ENCODE measurements around the gene DAB2IP.

Gene DAB2IP

DNA sequence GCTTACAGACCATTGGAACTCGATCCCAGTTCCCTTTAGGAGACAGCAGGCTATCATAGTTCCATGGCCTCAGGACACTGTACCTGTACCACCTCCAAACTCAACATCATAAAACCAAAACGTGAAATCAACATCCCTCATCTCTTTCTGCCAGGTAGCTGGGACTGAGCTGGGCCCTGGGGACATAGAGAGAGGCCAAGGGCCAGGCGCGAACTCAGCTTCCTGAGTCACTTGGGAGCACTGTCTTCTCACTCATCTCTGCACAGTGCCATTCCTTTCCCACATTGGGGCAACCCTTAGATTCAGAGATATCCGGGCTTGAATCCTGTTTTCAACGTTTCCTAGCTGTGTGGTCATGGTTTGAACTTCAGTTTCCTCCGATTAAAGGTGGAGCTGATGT, 12.2 kb downstream of the DAB2IP start:
- DNase-seq (ENCODE audit: low read depth) = no peak

DNA sequence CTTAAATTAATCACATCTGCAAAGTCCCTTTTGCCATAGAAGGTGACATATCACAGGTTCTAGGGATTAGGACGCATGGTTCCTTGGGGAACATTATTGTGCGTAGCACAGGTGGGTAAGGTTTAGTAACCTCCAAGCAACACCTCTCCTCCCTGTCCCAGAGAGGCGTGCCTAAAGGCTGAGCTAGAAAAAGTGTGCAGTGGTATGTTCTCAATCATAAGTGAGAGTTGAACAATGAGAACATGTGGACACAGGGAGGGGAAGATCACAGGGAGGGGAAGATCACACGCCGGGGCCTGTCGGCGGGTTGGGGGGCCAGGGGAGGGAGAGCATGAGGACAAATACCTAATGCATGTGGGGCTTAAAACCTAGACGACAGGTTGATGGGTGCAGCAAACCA, 14.9 kb downstream of the DAB2IP start:
- DNase-seq (ENCODE audit: low read depth) = no peak

DNA sequence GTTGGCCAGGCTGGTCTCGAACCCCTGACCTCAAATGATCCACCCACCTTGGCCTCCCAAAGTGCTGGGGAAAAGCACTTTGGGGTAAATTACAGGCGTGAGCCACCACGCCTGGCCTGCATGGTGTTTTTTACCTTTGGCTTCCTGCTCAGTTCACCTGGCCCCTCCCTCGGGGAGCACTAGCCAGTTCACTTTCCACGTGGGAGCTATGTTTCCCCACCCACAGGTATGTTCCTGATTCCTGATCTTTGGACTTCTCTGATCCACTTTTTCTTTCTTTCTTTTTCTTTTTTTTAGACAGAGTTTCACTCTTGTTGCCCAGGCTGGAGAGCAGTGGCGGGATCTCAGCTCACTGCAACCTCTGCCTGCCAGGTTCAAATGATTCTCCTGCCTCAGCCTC, 15.8 kb downstream of the DAB2IP start:
- no peak for DNase-seq (ENCODE audit: low read depth)

DNA sequence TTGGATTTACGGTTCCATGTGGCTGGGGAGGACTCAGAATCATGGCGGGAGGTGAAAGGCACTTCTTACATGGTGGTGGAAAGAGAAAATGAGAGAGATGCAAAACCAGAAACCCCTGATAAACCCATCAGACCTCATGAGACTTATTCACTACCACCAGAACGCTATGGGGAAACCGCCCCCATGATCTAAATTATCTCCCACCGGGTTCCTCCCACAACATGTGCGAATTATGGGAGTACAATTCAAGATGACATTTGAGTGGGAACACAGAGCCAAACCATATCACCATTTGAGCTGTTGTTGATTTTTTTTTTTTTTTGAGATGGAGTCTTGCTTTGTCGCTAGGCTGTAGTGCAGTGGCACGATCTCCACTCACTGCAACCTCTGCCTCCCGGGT, 16.5 kb downstream of the DAB2IP start:
- DNase-seq (ENCODE audit: low read depth) = no peak

DNA sequence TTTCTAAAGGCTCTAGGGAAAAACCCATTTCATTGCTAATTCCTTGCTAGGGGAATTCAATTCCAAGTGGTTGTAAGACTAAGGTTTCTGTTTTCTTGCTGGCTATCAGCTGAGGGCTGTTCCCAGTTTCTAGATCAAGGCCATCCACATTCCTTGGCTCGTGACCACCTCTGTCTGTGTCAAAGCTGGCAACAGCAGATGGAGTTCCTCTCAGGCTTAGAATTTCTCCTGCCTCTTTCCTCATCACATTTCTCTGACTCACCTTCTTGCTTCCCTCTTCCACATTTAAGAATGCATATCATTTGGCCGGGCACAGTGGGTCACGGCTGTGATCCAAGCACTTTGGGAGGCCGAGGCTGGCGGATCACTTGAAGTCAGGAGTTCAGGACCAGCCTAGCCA, 19.0 kb downstream of the DAB2IP start:
- DNase-seq (ENCODE audit: low read depth) = no peak

DNA sequence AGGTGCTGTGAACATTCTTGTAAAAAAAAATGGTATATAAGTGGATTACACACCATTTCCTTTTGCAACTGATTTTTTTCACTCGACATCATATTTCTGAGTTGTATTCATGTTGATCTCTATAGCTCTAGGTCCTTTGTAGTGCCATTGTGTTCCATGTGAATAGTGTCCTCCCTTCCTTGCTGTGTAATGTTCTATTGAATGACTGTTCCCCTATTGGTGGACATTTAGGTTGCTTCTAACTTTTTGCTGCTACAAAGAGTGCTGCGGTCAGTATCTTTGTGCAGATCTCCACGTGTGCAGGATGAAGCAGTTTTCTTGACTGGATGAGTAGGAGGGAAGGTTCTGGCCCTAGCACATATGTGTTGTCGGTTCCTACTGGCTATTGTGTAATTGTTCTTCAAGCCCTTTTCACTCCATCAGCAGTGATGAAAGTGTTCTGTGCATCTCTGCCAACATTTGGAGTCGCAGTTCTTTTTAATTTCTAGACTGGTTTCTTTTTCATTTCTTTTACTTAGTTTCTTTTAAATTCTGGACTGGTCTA, 20.2 kb downstream of the DAB2IP start:
- no peak for DNase-seq (ENCODE audit: low read depth)

DNA sequence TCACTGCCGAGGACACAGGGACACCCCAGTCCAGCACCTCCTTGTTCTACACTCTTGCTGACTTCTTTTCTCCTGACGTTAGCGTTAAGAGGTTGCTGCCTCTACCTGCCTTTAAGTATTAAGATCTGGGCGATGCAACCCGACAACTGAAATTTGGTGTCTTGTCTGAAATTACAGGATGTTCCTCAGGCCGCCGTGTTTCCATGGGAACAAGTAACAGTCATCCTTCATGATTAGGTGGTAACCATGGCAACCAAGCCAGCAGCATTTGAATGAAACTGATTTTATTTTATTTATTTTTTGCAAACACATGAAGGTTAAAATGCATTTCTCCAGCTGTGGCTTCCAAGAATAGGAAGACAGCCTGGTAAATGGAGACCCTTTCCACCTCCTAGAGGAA, 20.8 kb downstream of the DAB2IP start:
- DNase-seq (ENCODE audit: low read depth) = no peak

DNA sequence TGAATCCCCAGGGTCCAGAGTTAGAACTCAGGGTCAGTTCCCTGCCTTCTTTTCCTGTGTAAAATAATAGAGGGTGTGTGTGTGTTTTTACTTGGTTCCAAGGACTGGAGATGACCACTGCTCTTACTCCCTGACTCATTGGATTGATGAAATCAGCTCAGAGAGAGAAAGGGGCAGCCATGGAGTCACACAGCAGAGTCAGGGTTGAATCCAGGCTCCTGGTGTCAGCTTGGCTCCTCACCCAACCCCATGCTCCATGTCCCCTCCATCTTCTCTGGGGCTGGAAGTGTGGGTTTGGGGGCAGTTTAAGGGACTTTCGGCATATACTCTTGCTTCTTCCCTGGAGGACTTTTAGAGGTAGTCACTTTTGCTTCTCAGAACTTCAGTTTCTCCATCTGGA, 21.6 kb downstream of the DAB2IP start:
- DNase-seq (ENCODE audit: low read depth) = no peak

DNA sequence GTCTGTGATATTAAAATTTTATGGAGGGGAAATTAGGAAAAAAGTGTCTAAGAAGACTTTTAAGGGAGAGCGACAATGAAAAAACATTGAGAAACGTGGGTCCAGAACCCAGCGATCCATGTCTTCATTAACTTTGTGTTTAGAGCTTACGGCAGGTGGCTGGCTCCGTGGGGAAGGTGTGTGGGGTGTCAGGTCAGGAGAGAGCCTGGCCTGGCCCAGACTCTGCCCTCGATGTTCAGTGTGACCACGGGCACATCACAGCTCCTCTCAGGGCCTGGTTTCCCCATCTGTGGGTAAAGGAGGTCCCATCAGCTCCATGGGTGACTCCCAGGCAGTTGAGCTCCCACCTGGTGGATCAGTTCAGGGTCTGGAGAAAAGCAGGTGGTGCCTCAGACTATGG, 22.1 kb downstream of the DAB2IP start:
- no peak for DNase-seq (ENCODE audit: low read depth)

DNA sequence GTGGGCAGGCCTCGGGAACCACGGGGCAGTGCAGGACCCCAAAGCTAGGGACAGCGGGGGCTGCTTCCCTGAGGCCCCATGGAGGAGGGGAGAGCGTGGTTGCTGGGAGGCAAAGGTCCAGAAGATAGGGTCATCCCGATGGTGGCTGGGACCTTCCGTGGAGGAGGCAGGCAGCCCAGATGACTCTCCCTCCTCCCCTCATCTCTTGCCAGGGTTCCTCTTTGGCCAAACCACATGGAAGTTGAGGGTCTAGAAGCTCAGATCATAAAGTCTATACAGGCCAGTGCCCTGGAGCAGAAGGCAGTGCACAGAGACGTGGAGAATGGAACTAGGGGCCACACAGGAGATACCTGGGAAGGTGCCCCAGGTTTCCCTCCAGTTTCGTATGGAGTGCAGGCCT, 22.6 kb downstream of the DAB2IP start:
- DNase-seq (ENCODE audit: low read depth) = no peak

DNA sequence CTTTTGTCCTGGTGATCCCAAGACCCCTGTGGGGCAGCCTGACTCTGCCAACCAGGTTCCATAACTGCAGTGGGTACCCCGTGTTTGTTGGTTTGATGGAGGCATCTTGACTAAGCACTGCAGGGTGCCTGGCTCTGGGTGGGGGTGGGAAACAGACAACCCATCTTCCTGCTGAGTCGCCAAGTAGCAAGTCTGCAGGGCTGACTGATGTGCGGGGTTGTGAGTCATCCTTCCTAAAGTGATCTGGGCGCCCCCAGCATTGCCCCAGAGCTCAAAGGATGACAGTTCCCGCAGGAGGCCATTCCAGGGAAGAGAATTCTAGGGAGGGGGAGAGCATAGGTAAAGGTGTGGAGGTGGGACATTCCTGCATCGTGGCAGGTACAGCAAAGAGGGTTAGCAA, 23.5 kb downstream of the DAB2IP start:
- no peak for DNase-seq (ENCODE audit: low read depth)

DNA sequence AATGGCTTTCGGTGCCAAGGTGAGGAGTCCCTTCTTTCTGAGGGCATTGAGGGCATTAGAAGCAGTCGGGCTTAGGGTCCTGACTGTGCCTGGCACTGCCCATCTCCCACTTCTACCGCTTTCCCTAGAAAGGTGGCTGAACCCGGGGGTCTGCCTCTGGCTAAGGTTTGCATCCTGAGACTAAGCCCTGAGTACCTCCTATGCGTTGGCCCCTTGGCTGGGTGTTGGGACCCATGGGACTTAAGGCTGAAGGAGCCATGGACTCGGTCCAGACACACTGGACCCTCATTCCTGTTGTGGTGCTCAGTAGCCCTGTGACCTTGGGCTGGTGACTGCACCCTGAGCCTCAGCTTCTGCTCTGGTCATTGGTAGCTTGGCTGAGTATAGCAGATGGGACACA, 23.9 kb downstream of the DAB2IP start:
- DNase-seq (ENCODE audit: low read depth) = no peak

DNA sequence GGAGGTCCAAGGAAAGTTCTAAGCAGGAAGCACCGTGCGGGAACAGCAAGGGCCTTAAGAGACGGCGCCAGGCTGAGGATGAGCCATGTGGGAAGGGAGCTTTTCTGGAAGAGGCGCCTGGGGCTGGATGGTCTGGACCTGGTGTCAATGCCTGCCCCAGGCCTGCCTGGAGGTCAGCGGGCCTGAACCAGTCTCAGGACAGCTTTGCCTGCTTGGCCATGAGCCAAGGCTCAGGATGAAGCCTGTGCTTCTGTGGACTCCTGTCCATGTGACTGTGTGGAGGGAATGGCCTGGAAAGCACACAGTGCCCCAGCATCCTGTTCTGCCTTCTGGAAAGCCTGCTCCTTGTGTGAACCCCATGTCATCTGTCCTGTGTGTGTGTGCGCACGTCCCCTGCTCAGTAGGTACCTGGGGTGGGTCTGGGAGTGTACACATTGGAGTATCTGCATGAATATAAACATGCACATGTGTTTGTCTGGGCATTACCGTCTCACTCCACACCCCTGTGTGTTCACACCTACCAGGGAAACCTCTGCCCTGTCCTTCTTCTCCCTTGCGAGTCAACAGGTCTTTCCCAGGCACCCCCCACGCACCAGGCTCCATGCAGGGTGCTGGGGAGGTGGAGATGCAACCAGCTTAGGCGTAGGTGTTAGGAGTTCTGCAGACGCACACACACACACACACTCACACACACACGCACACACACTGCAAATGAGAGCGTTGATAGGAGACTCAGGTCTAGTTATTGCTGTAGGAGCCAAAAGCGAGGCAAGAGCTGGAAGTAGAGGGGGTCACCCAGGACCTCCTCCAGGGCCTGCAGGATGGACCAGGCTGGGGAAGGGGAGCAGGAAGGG, 24.8 kb downstream of the DAB2IP start:
- DNase-seq (ENCODE audit: low read depth) = no peak

DNA sequence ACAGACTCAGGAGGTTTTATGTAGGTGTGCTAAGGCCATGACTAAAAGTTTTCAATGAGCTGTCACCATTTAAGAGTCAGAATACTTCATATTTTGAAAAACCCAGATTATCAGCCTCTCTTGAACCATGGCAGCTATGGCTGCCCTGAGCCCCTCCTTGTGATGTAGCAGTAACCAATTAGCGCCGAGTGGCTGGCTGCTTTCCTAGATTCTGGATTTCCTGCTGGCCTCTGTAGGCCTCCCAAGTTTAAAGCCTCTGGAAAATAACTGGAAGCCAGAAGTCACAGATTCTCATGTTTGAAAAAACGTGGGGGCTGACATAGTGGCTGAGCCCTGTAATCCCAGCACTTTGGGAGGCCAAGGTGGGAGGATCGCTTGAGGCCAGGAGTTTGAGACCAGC, 25.5 kb downstream of the DAB2IP start:
- no peak for DNase-seq (ENCODE audit: low read depth)

DNA sequence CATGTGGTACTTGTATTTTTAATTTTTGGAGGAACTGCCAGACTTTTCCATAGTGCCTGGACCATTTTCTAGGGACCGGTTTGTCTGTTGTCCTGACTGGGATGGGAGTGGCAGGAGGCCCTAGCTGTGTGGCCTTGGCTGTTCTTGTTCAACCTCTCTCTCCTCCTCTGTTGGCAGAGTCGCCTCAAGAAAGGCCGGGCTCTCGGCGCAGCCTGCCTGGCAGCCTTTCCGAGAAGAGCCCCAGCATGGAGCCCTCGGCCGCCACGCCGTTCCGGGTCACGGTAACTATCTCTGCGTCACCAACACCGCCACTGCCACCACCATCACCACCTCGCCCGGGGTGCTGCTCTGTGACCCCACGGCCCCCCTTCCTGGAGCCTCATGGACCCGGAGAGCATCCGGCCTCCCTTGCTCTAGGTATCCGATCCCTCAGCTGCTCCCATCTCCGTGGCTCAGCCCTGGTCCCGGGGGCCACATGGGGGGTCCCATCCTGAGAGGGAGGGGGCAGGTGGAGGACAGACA, 27.1 kb downstream of the DAB2IP start:
- no peak for DNase-seq (ENCODE audit: low read depth)

DNA sequence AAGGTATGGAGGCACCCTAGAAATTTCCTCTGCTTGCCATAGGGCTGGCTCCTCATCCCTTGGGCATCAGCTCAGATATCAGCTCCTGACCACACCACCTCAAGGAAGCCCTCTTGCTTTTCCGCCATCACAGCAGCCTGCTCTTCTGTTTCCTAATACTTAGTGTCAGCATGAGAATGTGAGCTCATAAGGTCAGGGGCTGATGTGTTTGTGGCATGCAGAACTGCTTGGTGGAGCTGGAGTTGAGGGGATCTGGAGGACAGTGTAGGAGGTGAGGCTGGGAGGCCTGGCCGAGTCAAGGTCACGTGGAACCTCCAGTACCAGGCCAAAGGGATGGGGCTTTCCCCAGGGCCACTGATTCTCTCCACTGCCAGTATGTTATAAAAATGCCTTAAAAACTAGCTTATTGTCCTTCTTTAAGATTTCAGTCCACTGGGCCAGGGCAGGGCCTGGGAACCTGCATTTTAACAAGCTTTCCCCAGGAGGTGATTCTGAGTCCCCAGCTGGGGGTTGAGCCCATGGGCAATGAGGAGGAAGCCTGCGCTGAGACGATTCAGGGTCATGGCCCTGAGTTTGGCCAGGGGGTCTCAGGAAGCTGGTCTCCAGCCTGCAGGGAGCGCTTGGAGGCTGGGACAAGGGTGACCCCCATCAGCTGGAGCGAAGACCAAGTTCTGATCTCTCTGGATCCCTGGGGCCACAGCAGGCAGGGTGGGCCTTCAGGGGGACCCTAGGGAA, 28.6 kb downstream of the DAB2IP start:
- no peak for DNase-seq (ENCODE audit: low read depth)

DNA sequence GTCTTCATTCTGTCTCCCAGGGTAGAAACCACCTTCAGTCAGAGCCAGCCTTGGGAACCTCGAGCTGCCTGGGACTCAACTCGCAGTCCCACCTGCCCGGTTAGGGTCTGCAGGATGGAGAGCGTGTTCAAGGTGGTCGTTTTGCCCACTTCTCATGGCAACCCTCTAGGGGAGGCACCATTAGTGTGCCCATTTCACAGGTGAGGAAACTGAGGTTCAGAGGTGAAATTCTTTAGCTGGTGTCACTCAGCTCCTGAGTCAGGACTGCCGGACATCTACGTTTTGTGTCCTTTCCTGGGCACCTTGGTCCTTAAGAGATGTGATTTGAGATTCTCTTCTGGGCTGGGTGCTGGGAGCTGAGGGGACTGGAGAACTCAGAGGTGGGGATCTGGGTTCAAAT, 30.0 kb downstream of the DAB2IP start:
- DNase-seq (ENCODE audit: low read depth) = no peak

DNA sequence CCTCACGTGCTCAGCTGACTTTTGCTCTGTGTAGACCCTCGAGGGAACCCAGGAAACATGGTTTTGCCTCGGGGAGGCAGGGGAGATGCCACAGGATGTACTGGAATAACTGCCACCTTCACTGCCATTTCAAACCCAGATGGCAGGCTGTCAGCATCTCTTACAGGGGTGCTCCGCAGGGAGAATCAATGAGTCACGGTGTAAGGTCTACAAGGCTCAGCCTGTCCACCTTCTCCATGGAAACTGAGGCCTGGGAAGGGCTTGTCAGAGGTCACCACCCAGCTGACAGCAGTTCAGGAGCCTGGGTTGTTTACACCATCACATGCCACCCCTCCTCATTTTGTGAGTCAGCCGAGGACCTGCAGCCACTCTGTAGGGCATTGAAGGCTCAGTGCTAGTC, 30.8 kb downstream of the DAB2IP start:
- no peak for DNase-seq (ENCODE audit: low read depth)

DNA sequence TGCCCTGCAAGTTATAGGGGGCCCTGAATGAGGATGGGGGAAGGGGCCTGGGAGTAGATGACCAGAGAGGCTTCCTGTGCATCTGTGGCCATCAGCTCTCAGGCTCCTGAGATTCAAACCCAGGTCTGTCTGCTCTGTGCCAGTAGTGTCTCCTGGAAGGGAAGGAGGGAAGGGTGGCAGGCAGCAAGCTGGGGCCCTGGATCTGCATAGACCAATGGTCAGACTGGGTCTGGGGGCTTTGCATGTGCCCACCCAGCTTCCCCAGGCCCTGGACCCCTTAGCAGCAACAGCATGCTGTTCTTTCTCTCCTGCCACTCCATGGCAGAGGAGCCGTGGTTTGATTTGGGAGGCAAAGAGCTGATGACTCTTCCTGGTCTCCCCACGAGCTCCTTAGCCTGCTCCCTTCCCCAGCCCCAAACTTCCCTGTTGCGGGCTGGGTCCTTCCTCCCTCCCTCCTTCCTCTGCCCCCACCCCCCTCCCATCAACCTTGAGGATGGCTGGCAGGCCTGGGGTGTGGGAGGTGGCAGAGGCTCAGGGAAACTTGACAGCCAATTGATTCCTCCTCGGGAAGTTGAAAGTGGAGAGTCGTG, 31.6 kb downstream of the DAB2IP start:
- DNase-seq (ENCODE audit: low read depth) = no peak

DNA sequence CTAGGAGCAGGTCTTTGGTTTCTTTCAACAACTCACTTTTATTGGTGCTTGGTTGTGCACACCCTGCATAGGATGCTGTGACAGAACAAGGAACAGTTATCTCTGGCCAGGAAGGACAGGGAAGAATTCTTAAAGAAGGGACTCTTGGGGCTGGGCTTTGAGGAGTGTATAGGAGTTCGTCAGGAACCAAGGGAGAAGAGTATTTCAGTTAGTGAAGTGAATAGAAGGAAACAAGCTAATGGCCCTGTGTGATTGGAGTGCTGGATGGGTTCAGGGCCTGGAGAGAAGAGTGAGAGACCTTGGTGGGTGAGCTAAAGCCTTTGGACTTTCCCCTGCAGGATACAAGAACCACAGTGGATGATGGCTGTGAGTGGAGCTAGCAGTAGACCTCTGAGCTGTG, 32.2 kb downstream of the DAB2IP start:
- DNase-seq (ENCODE audit: low read depth) = no peak

DNA sequence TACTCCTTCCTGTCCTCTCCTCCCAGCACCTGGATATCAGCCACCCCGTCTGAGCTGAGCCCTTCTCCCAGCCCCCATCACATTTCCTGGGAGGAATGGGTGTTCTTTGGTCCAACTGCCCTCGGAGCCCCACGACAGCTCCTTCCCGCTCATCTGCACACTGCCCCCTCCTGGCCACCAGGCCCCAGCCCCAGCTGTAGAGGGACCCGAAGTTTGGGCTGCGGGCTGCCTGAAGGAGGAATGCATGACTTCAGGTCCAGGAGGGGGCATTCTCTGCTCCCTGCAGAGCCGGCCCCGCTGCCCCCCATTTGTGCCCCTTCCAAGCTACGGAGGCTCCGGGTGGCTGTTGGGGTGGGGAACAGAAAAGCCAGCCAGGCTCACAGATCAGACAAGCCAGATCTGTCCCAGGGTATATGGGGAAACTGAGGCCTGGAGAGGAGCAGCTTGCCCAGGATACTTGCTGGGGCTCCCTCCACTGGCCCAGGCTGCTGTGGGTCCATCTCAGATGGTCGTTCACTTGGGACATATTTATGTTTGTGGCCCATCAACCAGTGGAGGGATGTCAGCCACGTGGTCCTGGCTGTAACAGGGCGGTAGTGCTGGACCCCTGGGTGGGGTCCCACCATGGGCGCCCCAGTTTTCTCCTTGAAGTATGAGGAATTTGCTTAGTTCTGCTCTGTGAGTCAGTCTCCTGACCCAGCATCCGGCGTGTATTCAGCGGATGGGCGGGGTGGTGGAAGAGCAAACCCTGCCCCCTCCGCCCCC, 33.1 kb downstream of the DAB2IP start:
- DNase-seq (ENCODE audit: low read depth) = no peak

All from T follicular helper cell (primary cell).